DMS79 (cell line): ENCODE data around the gene CCDC87.
A peak's percentile ranks its signal among the peaks of the same experiment; 100 is the strongest.
"Not testable (repeated sequence)": the region's sequence is repeated elsewhere in the genome, so short reads cannot be mapped to it uniquely, and the experiment has no call there.

Experiments
- DNase-seq: peaks from one replicate; lab custom pipeline; 2025; lab: John Stamatoyannopoulos, UW

The CCDC87 gene

DNA sequence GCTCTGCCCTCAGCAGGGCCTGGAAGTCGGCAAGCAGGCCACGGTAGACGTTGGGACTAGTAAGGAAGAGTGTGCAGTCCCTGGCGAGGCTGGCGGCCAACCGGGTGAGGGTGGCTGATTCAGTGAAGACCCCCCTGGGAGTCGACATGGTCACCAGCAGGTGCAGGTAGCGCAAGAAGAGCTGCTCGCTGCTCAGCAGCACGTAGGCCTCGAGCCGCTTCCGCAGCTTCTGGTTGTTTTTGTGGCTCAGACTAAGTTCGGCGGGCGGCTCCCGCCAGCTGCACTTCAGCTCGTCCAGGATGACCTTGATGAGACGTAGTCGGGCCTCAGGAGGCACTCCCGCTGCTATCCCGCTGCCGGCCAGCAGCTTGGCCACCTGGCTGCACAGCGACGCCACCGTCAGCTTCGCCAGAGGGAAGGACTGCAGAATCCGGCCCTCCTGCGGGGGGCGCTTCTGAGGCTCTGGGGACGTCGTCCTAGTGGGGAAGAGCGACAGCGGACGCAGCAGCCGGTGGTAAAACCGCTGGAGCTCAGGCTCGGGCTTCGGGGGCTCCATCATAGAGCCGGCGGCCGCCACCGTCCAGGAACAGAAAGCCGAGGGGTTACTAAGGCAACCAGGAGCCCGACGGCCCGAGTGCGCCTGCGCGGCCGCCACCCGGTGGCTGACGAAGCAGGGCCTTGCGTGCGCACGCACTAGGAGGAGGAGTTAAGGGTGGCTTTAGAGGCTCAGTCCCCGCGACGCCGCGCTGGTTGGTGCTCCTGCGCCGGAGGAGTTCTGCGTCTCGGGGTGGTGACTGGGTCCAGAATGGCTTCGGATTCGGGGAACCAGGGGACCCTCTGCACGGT is at the start of gene CCDC87, which contains the start of gene CCS:
Gene CCDC87, minus strand, starts transcription at position 607 of the 846 bp plus-strand sequence. Its CDS starts 48 bp downstream, at position 559.
Gene CCS, plus strand, starts transcription at position 729 of the 846 bp plus-strand sequence. Its CDS starts 77 bp downstream, at position 806.
- DNase-seq, result peak; percentile 87

GRCh38 chr11:66641834-66642233 is 49.0 kb upstream of the CCDC87 start:
- peak; percentile 38 for DNase-seq

DNA sequence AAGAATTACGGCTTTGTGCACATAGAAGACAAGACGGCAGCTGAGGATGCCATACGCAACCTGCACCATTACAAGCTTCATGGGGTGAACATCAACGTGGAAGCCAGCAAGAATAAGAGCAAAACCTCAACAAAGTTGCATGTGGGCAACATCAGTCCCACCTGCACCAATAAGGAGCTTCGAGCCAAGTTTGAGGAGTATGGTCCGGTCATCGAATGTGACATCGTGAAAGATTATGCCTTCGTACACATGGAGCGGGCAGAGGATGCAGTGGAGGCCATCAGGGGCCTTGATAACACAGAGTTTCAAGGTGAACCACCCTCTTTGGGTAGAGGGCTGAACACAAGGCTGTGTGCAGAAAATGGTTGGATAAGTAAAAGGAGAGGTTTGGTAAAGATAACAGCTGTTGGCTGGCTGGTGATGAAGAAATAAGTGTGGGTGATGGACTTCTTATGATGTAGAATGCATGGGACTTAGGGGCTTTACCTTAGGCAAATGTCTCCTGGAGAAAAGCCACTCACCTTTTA is 47.0 kb upstream of the CCDC87 start:
- not testable (repeated sequence) for DNase-seq

DNA sequence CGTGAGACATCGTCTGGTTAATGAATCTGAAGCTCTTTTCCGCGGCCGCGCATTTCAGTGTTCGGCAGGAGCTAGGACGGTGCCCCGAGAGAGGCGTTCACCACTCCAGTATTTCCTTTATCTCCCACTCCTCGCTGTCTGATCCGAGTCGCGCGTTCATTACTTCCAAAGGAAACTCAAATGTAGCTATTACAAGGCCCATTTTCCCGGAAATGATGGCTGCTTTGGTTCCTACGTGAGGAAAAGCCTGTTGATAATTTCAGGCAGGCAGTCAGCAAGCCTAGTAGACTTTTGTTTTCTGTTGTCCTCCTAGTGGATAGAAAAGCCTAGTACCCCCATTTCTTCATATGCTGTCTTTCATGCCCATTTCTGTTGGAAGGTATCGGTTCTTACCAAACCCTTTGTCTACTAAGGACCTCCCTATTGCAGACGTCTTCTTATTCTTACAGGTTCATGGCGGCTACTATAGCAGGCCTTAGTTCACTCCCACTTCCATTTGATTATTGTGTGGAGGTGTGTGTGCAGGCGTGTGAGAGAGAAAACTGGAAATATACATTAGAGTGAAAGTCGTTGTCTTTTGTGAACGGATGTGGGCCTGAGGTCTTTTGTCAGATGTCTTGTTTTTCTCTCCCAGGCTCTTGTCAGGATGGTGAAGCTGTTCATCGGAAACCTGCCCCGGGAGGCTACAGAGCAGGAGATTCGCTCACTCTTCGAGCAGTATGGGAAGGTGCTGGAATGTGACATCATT is 46.4 kb upstream of the CCDC87 start:
- no peak for DNase-seq

GRCh38 chr11:66638177-66639065 is 45.6 kb upstream of the CCDC87 start, which contains the start of gene RBM4:
Gene RBM4, plus strand, starts transcription at chr11:66638703. Its CDS starts 1,009 bp downstream, at chr11:66639712.
- DNase-seq, result peak; percentile 99

- DNase-seq, result peak; percentile 65
These were observed 44.8 kb upstream of the CCDC87 start for GRCh38 chr11:66637557-66638176.

DNA sequence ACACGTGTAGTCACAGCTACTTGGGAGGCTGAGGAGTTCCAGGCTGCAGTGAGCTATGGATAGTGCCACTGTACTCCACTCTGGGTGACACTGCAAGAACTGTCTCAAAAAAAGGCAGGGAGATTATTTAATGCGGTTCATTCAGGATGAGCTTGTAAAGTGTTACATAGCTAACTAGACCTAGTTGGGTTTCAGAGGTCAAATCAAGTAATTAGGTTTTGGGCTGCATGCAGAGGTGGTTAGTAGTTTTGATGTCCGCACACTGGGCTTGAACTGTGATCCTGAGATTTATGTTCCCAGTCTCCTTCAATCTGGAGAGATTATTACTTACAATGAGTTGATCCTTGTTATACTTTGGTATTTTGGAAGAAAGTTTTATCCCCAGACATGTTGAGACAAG is 43.5 kb upstream of the CCDC87 start:
- no peak for DNase-seq

- DNase-seq, result no peak
These were observed 40.1 kb upstream of the CCDC87 start for GRCh38 chr11:66632952-66633351.

- no peak for DNase-seq
These were observed 39.0 kb upstream of the CCDC87 start for GRCh38 chr11:66631883-66632282.

- DNase-seq, result no peak
These were observed 36.5 kb upstream of the CCDC87 start for GRCh38 chr11:66629356-66629755.

GRCh38 chr11:66628061-66628603 is 35.3 kb upstream of the CCDC87 start:
- DNase-seq, result no peak

- DNase-seq, result no peak
These were observed 34.1 kb upstream of the CCDC87 start for GRCh38 chr11:66626926-66627325.

GRCh38 chr11:66626382-66626781 is 33.5 kb upstream of the CCDC87 start:
- DNase-seq, result no peak

- no peak for DNase-seq
These were observed 32.9 kb upstream of the CCDC87 start for GRCh38 chr11:66625752-66626149.

DNA sequence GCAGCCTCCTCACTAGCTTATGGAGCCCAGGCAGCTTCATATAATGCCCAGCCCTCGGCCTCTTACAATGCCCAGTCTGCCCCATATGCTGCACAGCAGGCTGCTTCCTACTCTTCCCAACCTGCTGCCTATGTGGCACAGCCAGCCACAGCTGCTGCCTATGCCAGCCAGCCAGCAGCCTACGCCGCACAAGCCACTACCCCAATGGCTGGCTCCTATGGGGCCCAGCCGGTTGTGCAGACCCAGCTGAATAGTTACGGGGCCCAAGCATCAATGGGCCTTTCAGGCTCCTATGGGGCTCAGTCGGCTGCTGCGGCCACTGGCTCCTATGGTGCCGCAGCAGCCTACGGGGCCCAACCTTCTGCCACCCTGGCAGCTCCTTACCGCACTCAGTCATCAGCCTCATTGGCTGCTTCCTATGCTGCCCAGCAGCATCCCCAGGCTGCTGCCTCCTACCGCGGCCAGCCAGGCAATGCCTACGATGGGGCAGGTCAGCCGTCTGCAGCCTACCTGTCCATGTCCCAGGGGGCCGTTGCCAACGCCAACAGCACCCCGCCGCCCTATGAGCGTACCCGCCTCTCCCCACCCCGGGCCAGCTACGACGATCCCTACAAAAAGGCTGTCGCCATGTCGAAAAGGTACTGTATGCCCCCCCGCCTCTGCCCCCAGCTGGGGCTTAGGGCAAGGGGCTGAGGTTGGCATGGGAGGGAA is 32.3 kb upstream of the CCDC87 start:
- DNase-seq, result no peak

DNA sequence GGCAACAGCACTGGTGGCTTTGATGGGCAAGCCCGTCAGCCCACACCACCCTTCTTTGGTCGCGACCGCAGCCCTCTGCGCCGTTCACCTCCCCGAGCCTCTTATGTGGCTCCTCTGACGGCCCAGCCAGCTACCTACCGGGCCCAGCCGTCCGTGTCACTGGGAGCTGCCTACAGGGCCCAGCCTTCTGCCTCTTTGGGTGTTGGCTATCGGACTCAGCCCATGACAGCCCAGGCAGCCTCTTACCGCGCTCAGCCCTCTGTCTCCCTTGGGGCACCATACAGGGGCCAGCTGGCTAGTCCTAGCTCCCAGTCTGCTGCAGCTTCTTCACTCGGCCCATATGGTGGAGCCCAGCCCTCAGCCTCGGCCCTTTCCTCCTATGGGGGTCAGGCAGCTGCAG is 31.6 kb upstream of the CCDC87 start:
- no peak for DNase-seq

- no peak for DNase-seq
These were observed 26.3 kb upstream of the CCDC87 start for GRCh38 chr11:66619080-66619554.

GRCh38 chr11:66617155-66617834 is 24.4 kb upstream of the CCDC87 start:
- DNase-seq, result no peak

DNA sequence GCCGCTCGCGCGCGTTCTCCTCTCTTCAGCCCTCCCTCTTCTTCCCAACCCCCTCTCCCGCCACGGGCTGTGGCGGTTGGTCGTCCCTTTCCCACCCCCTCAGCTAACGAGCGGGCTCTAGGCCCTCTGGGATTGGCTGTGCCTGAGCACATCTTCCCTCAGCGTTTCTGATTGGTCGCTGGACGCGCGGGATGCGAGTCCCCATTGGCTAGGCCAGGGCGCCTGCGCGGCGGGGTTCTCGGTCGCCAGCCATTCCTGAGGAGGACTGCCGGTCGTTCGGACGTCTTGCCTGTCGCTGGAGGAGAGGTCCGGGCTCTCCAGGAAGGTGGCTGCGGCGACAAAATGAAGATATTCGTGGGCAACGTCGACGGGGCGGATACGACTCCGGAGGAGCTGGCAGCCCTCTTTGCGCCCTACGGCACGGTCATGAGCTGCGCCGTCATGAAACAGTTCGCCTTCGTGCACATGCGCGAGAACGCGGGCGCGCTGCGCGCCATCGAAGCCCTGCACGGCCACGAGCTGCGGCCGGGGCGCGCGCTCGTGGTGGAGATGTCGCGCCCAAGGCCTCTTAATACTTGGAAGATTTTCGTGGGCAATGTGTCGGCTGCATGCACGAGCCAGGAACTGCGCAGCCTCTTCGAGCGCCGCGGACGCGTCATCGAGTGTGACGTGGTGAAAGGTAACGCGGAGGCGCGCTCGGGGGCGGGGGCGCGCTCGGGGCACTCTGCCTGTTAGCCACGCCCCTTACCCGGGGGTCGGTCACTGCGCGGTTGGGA is 23.7 kb upstream of the CCDC87 start, which contains the start of gene RBM14:
Gene RBM14, plus strand, starts transcription at position 252 of the 776 bp plus-strand sequence. Its CDS starts 91 bp downstream, at position 343.
- peak; percentile 99 for DNase-seq
